A549 (cell line): ENCODE data around the gene SLC39A13. TPM values are rescaled to one million over a fixed set of nuclear protein-coding genes. Genes with fewer than 3 reads are reported as not detected.
A peak's percentile ranks its signal among the peaks of the same experiment; 100 is the strongest.

ENCODE experiments used
- ATAC-seq, 2 experiments: fragments of 200-7000 bp in 1 of 2; fragments of >200 bp in 1 of 2; cut with Nextera tagmentation in 1 of 2; cut with Tn5 transposase in 1 of 2; 3 replicates each; pipeline versions ENCODE4 v1.8.0 to v1.9.1; 2018 to 2020; ENCODE audit warnings: mild to moderate bottlenecking in 1 of 2, moderate library complexity in 1 of 2
- CTCF ChIA-PET: fragments of 300-600 bp; sonication (Branson Sonifier 250); formaldehyde crosslinking; extraction: SDS; loops from one replicate; lab custom pipeline; 2021; ENCODE audit warnings: antibody characterized with exemption, inconsistent platforms; lab: Yijun Ruan, JAX
- POLR2A ChIA-PET: fragments of 350-600 bp; formaldehyde crosslinking; extraction: SDS; loops from one replicate; lab custom pipeline; 2021; ENCODE audit warnings: antibody characterized with exemption, inconsistent platforms; lab: Yijun Ruan, JAX
- DNase-seq, 2 experiments: peaks; one replicate each; pipeline versions ENCODE4 v3.0.0 to v3.0.0-alpha.2; 2011 to 2016; ENCODE audit warnings: low read depth in 1 of 2, low spot score in 1 of 2
- FAIRE-seq: peaks from 2 replicates; lab custom pipeline; 2011; peaks lifted over from hg19 to GRCh38; lab: Jason Lieb, UNC
- H3K27ac ChIP-seq, 2 experiments: fragments of >200 bp; sonication (Bioruptor Twin); formaldehyde crosslinking; 3 replicates each; pipeline ENCODE4 v1.5.1; 2016 to 2017
- H3K4me1 ChIP-seq: fragments of >200 bp; sonication (Bioruptor Twin); formaldehyde crosslinking; 3 replicates; pipeline ENCODE4 v1.6.1; 2016
- H3K4me2 ChIP-seq: fragments of >200 bp; sonication (Bioruptor Twin); formaldehyde crosslinking; 3 replicates; pipeline ENCODE4 v1.6.1; 2016
- H3K4me3 ChIP-seq: fragments of >200 bp; sonication (Bioruptor Twin); formaldehyde crosslinking; 3 replicates; pipeline ENCODE4 v1.5.1; 2016
- H3K9me3 ChIP-seq: fragments of >200 bp; sonication (Bioruptor Twin); formaldehyde crosslinking; 3 replicates; pipeline ENCODE4 v1.6.1; 2016
- BHLHE40 ChIP-seq: IDR thresholded peaks from 2 replicates; pipeline ENCODE4 v1.6.1; 2012; ENCODE audit warnings: low read depth, low read length, inconsistent platforms
- CHD4 ChIP-seq: fragments of 200-600 bp; sonication (generic); IDR thresholded peaks from 2 replicates; pipeline ENCODE4 v1.6.1; 2016; ENCODE audit warnings: antibody characterized with exemption, mild to moderate bottlenecking, borderline replicate concordance
- EHF ChIP-seq: fragments of 250-450 bp; sonication (Bioruptor Pico); IDR thresholded peaks from 2 replicates; pipeline ENCODE4 v1.5.0; 2020; ENCODE audit warnings: mild to moderate bottlenecking
- EHMT2 ChIP-seq: fragments of 200-600 bp; sonication (generic); IDR thresholded peaks from 2 replicates; pipeline ENCODE4 v1.6.1; 2016; ENCODE audit warnings: antibody characterized with exemption, low read depth, mild to moderate bottlenecking, moderate library complexity
- ESRRA ChIP-seq: fragments of 150-350 bp; IDR thresholded peaks from 2 replicates; pipeline ENCODE4 v1.6.1; 2014; ENCODE audit warnings: mild to moderate bottlenecking, low read length, borderline replicate concordance
- FOSL2 ChIP-seq, 2 experiments: fragments of 450-650 bp in 1 of 2; fragments of >200 bp in 1 of 2; sonication (Bioruptor Twin) in 1 of 2; formaldehyde crosslinking; IDR thresholded peaks; 2 replicates each; pipeline versions ENCODE4 v1.5.0 to v1.6.1; 2016 to 2020; ENCODE audit warnings: mild to moderate bottlenecking in 1 of 2, moderate library complexity in 1 of 2
- HOXA7 ChIP-seq: fragments of 250-450 bp; sonication (Bioruptor Pico); IDR thresholded peaks from 2 replicates; pipeline ENCODE4 v1.5.0; 2020; ENCODE audit warnings: mild to moderate bottlenecking, moderate library complexity
- JUNB ChIP-seq: fragments of >200 bp; sonication (Bioruptor Twin); formaldehyde crosslinking; IDR thresholded peaks from 2 replicates; pipeline ENCODE4 v1.6.1; 2016
- KDM1A ChIP-seq: fragments of 200-600 bp; sonication (generic); IDR thresholded peaks from 2 replicates; pipeline ENCODE4 v1.6.1; 2016; ENCODE audit warnings: low read depth, mild to moderate bottlenecking
- KDM5A ChIP-seq: fragments of 200-600 bp; sonication (generic); IDR thresholded peaks from 2 replicates; pipeline ENCODE4 v1.6.1; 2016; ENCODE audit warnings: antibody characterized with exemption, mild to moderate bottlenecking
- MAFK ChIP-seq: fragments of 450-650 bp; IDR thresholded peaks from 2 replicates; pipeline ENCODE4 v1.6.1; 2014; ENCODE audit not compliant: partially characterized antibody
- MAZ ChIP-seq: fragments of 150-350 bp; IDR thresholded peaks from 2 replicates; pipeline ENCODE4 v1.6.1; 2014; ENCODE audit warnings: antibody characterized with exemption, low read depth, low read length, borderline replicate concordance
- MYC ChIP-seq: IDR thresholded peaks from 2 replicates; pipeline ENCODE4 v1.6.1; 2012; ENCODE audit warnings: mild to moderate bottlenecking, inconsistent platforms, low read length, improper control_type of control experiment, borderline replicate concordance
- NR3C1 ChIP-seq: fragments of >200 bp; sonication (Bioruptor Twin); formaldehyde crosslinking; IDR thresholded peaks from 3 replicates; pipeline ENCODE4 v1.6.1; 2017
- PHF8 ChIP-seq: fragments of 200-600 bp; sonication (generic); IDR thresholded peaks from 2 replicates; pipeline ENCODE4 v1.6.1; 2016; ENCODE audit warnings: low read depth, mild to moderate bottlenecking, antibody characterized with exemption, moderate library complexity, borderline replicate concordance
- RAD21 ChIP-seq, 2 experiments: fragments of >200 bp in 1 of 2; sonication (Bioruptor Twin) in 1 of 2; formaldehyde crosslinking in 1 of 2; IDR thresholded peaks in 1 of 2; conservative IDR thresholded peaks in 1 of 2; 2 replicates in 1 of 2; 3 replicates in 1 of 2; pipeline ENCODE4 v1.6.1; 2012 to 2018; ENCODE audit warnings: inconsistent platforms in 1 of 2
- RCOR1 ChIP-seq: fragments of 150-350 bp; IDR thresholded peaks from 2 replicates; pipeline ENCODE4 v1.6.1; 2014; ENCODE audit warnings: antibody characterized with exemption, low read length, low read depth
- RFX5 ChIP-seq: fragments of 450-650 bp; IDR thresholded peaks from 2 replicates; pipeline ENCODE4 v1.7.1; 2014; ENCODE audit warnings: antibody characterized with exemption, mild to moderate bottlenecking, moderate library complexity
- SREBF2 ChIP-seq: fragments of 450-650 bp; IDR thresholded peaks from 2 replicates; pipeline ENCODE4 v1.6.1; 2014; ENCODE audit warnings: mild to moderate bottlenecking, moderate library complexity
- TP53 ChIP-seq: fragments of 250-450 bp; sonication (Bioruptor Pico); IDR thresholded peaks from 2 replicates; pipeline ENCODE4 v1.5.0; 2021; ENCODE audit warnings: mild to moderate bottlenecking, moderate library complexity
- WGBS: methylation state at CpG from one replicate; pipeline ENCODE4 v1.1.6; 2017; ENCODE audit errors: missing lambda C conversion rate; 5-methylcytosine and 5-hydroxymethylcytosine counted together
- polyA plus RNA-seq, 4 experiments: library from polyadenylated mRNA; depleted of rRNA in 3 of 4; stranded (reverse); fragments of >200 nt; fragmentation: RNase III in 1 of 4; extraction: RNeasy Plus Mini Kit Qiagen cat#74134 plus additional on column Dnase treatment in 1 of 4; gene quantifications; 2 replicates in 3 of 4; 3 replicates in 1 of 4; pipeline ENCODE4 v1.2.3, GENCODE V29; 2011 to 2017
- TF ChIP-seq, protein P1 (sequence below): fragments of 250-450 bp; sonication (Bioruptor Pico); IDR thresholded peaks from 2 replicates; pipeline ENCODE4 v1.5.0; 2020; ENCODE audit warnings: low read depth, mild to moderate bottlenecking, moderate library complexity
- TF ChIP-seq, protein P2 (sequence below): fragments of 250-450 bp; sonication (Bioruptor Pico); IDR thresholded peaks from 2 replicates; pipeline ENCODE4 v1.5.0; 2021; ENCODE audit warnings: mild to moderate bottlenecking, moderate library complexity, borderline replicate concordance
- TF ChIP-seq, protein P3 (sequence below): fragments of >200 bp; sonication (Bioruptor Twin); formaldehyde crosslinking; IDR thresholded peaks from 3 replicates; pipeline ENCODE4 v1.5.1; 2016
- TF ChIP-seq, protein P4 (sequence below): IDR thresholded peaks from 2 replicates; pipeline ENCODE4 v1.6.1; 2012; ENCODE audit warnings: low read depth, borderline replicate concordance
- TF ChIP-seq, protein P5 (sequence below): IDR thresholded peaks from 2 replicates; pipeline ENCODE4 v1.6.1; 2012
- TF ChIP-seq, protein P6 (sequence below): fragments of >200 bp; sonication (Bioruptor Twin); formaldehyde crosslinking; IDR thresholded peaks from 3 replicates; pipeline ENCODE4 v1.6.1; 2016

Gene SLC39A13
- polyA plus RNA-seq, 2 of the 4 experiments (the other 2 are of a cell fraction), result 10.8 to 35.2 TPM

DNA sequence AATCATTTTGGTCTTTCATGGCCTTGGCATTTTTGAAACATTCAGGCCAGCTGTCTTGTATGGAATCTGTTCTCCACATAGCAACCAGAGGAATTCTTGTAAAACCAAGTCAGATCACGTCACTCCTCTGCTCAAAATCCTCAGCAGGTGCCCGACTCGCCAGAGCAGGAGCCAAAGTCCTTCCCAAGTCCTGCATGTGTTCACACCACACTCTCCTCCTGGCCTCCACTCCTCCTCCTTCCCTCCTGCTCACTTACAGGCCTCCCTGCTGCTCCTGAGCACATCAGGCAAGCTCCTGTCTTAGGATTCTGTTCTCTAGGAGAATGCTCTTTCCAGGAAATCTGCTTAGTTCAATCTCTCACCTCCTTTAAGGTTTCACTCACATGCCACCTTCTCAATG is 24.8 kb downstream of the SLC39A13 start:
- POLR2A ChIA-PET, result no interaction called here
- 61% methylated on average over 3 of the region's 3 CpGs for WGBS
- H3K4me3 ChIP-seq, result no peak overlapping the region
- TF ChIP-seq RAD21 (conservative IDR thresholded peaks at IDR 0.05 in 1 of 2, IDR thresholded peaks at IDR 0.05 in 1 of 2), result no peak
- TF ChIP-seq, protein P1, sequence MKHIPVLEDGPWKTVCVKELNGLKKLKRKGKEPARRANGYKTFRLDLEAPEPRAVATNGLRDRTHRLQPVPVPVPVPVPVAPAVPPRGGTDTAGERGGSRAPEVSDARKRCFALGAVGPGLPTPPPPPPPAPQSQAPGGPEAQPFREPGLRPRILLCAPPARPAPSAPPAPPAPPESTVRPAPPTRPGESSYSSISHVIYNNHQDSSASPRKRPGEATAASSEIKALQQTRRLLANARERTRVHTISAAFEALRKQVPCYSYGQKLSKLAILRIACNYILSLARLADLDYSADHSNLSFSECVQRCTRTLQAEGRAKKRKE (CRISPR knock-in tag), result no peak
- no peak for TF ChIP-seq EHF (CRISPR knock-in tag)
- no peak for TF ChIP-seq KDM5A
- TF ChIP-seq ESRRA, result no peak
- TF ChIP-seq NR3C1, result no peak
- TF ChIP-seq, protein P2, sequence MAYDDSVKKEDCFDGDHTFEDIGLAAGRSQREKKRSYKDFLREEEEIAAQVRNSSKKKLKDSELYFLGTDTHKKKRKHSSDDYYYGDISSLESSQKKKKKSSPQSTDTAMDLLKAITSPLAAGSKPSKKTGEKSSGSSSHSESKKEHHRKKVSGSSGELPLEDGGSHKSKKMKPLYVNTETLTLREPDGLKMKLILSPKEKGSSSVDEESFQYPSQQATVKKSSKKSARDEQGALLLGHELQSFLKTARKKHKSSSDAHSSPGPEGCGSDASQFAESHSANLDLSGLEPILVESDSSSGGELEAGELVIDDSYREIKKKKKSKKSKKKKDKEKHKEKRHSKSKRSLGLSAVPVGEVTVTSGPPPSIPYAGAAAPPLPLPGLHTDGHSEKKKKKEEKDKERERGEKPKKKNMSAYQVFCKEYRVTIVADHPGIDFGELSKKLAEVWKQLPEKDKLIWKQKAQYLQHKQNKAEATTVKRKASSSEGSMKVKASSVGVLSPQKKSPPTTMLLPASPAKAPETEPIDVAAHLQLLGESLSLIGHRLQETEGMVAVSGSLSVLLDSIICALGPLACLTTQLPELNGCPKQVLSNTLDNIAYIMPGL (CRISPR knock-in tag), result no peak
- no peak for TF ChIP-seq RFX5
- no peak for TF ChIP-seq MAZ
- TF ChIP-seq EHMT2, result no peak
- H3K4me2 ChIP-seq, result no peak overlapping the region
- H3K9me3 ChIP-seq, result no peaks in the 10 kb centered on the region; the same call in 2 of the 3 replicates
- CTCF ChIA-PET, result no interaction called here
- DNase-seq, result peak in 1 of 2 experiments; percentile 37
- FAIRE-seq, result no peak
- H3K27ac ChIP-seq, result no peak overlapping the region
- ATAC-seq, result no peak
- no peaks in the 10 kb centered on the region for H3K4me1 ChIP-seq

DNA sequence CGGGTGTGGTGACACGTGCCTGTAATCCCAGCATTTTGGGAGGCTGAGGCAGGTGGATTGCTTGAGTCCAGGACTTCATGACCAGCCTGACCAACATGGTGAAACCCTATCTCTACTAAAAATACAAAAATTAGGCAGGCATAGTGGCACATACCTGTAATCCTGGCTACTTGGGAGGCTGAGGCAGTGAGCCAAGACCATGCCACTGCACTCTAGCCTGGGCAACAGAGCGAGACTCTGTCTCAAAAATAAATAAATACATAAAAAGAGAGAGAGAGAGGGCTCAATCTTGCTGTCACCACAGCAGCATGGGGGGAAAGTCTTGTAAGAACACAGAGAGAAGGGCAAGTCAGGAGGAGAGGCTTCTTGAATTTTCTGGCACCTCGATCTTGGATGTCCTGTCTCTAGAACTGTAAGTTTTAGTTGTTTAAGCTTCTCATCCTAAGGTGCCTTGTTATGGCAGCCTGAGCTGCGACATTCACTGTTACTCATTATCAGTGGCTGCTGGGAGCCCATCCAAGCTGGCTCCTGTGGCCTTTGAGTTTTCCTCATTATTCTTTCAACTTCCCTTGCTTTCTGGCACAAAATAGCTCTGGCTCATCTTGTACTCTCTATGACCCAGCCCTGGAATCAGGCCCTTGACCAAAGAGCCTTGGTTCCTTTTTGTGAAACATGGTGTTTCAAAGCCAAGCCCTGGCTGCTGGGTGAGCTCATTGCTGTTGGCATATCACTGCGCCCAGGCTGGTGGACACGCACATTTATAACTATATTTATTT is 25.8 kb downstream of the SLC39A13 start:
- Histone ChIP-seq H3K4me2 (no peak overlapping the region), H3K4me3 (no peak overlapping the region)
- no peak for FAIRE-seq
- ATAC-seq, result no peak
- WGBS, result 76% methylated on average over 7 of the region's 7 CpGs
- TF ChIP-seq PHF8, result no peak
- no peak for TF ChIP-seq SREBF2
- no peak for TF ChIP-seq HOXA7
- no peak for TF ChIP-seq JUNB
- no peak for TF ChIP-seq KDM1A
- no peak for TF ChIP-seq MAFK
- TF ChIP-seq, protein P3, sequence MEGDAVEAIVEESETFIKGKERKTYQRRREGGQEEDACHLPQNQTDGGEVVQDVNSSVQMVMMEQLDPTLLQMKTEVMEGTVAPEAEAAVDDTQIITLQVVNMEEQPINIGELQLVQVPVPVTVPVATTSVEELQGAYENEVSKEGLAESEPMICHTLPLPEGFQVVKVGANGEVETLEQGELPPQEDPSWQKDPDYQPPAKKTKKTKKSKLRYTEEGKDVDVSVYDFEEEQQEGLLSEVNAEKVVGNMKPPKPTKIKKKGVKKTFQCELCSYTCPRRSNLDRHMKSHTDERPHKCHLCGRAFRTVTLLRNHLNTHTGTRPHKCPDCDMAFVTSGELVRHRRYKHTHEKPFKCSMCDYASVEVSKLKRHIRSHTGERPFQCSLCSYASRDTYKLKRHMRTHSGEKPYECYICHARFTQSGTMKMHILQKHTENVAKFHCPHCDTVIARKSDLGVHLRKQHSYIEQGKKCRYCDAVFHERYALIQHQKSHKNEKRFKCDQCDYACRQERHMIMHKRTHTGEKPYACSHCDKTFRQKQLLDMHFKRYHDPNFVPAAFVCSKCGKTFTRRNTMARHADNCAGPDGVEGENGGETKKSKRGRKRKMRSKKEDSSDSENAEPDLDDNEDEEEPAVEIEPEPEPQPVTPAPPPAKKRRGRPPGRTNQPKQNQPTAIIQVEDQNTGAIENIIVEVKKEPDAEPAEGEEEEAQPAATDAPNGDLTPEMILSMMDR, result no peak
- TF ChIP-seq, protein P4, sequence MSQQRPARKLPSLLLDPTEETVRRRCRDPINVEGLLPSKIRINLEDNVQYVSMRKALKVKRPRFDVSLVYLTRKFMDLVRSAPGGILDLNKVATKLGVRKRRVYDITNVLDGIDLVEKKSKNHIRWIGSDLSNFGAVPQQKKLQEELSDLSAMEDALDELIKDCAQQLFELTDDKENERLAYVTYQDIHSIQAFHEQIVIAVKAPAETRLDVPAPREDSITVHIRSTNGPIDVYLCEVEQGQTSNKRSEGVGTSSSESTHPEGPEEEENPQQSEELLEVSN, result no peak
- no peak for TF ChIP-seq EHMT2
- TF ChIP-seq BHLHE40, result no peak
- no peak for TF ChIP-seq CHD4
- TF ChIP-seq RCOR1, result no peak
- TF ChIP-seq, protein P5, sequence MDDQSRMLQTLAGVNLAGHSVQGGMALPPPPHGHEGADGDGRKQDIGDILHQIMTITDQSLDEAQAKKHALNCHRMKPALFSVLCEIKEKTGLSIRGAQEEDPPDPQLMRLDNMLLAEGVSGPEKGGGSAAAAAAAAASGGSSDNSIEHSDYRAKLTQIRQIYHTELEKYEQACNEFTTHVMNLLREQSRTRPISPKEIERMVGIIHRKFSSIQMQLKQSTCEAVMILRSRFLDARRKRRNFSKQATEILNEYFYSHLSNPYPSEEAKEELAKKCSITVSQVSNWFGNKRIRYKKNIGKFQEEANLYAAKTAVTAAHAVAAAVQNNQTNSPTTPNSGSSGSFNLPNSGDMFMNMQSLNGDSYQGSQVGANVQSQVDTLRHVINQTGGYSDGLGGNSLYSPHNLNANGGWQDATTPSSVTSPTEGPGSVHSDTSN, result no peak
- TF ChIP-seq ESRRA, result no peak
- TF ChIP-seq, protein P6, sequence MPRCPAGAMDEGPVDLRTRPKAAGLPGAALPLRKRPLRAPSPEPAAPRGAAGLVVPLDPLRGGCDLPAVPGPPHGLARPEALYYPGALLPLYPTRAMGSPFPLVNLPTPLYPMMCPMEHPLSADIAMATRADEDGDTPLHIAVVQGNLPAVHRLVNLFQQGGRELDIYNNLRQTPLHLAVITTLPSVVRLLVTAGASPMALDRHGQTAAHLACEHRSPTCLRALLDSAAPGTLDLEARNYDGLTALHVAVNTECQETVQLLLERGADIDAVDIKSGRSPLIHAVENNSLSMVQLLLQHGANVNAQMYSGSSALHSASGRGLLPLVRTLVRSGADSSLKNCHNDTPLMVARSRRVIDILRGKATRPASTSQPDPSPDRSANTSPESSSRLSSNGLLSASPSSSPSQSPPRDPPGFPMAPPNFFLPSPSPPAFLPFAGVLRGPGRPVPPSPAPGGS, result no peak
- no peak for TF ChIP-seq TP53 (CRISPR knock-in tag)
- TF ChIP-seq MYC, result no peak
- TF ChIP-seq FOSL2 (IDR thresholded peaks at IDR 0.05), result no peak
- TF ChIP-seq FOSL2 (CRISPR knock-in tag; IDR thresholded peaks at IDR 0.05), result no peak
- TF ChIP-seq, all 56 proteins: peak for 0
- no peaks in the 10 kb centered on the region; the same call in 2 of the 3 replicates for H3K9me3 ChIP-seq
- no peak for DNase-seq
- POLR2A ChIA-PET, result no interaction called here
- no peak overlapping the region for H3K27ac ChIP-seq
- no peaks in the 10 kb centered on the region for H3K4me1 ChIP-seq
- CTCF ChIA-PET, result interaction anchor here (0.8 to 1.4 kb wide), 5 partner anchors 19 to 131 kb away, joined by 3 to 4 read pairs (median 3); partner anchors contain the start of gene PTPMT1
